Gastroesophageal sphincter (tissue), 3 donors: Measurements from ENCODE around the gene NEURL1.

Source experiments
- EP300 ChIP-seq: sonication (generic); formaldehyde crosslinking; IDR thresholded peaks from one replicate; pipeline ENCODE4 v1.6.1; 2017; ENCODE audit warnings: antibody characterized with exemption, mild to moderate bottlenecking
- POLR2A ChIP-seq, 2 donors: fragments of 450-650 bp; IDR thresholded peaks; one replicate each; pipeline ENCODE4 v1.6.1; 2017; ENCODE audit warnings: antibody characterized with exemption in 2 of 2, mild to moderate bottlenecking in 2 of 2, moderate library complexity in 1 of 2
- POLR2AphosphoS5 ChIP-seq: sonication (generic); formaldehyde crosslinking; IDR thresholded peaks from one replicate; pipeline ENCODE4 v1.6.1; 2017; ENCODE audit warnings: antibody characterized with exemption
- TF ChIP-seq, protein P1 (sequence below), 4 experiments: fragments of 200-600 bp in 2 of 4; fragments of 450-650 bp in 2 of 4; sonication (generic) in 1 of 4; IDR thresholded peaks; one replicate each; pipeline ENCODE4 v1.5.1; 2017 to 2019; ENCODE audit warnings: antibody characterized with exemption in 4 of 4, mild to moderate bottlenecking in 2 of 4, moderate library complexity in 2 of 4

DNA sequence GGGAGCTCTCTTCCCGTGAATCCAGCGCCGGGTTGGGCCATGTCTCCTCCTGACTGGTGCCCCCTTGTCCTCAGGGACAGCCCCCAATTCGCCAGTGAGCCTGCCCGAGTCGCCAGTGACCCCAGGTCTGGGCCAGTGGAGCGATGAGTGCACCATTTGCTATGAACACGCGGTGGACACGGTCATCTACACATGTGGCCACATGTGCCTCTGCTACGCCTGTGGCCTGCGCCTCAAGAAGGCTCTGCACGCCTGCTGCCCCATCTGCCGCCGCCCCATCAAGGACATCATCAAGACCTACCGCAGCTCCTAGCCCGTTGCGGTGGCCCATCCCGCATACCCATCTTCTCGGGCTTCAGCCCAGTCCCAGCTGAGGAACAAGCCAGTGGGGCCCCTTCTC is 96.6 kb downstream of the NEURL1 start:
- TF ChIP-seq POLR2A (IDR thresholded peaks at IDR 0.05) (no peak), POLR2AphosphoS5 (no peak), EP300 (no peak)
- TF ChIP-seq, protein P1, sequence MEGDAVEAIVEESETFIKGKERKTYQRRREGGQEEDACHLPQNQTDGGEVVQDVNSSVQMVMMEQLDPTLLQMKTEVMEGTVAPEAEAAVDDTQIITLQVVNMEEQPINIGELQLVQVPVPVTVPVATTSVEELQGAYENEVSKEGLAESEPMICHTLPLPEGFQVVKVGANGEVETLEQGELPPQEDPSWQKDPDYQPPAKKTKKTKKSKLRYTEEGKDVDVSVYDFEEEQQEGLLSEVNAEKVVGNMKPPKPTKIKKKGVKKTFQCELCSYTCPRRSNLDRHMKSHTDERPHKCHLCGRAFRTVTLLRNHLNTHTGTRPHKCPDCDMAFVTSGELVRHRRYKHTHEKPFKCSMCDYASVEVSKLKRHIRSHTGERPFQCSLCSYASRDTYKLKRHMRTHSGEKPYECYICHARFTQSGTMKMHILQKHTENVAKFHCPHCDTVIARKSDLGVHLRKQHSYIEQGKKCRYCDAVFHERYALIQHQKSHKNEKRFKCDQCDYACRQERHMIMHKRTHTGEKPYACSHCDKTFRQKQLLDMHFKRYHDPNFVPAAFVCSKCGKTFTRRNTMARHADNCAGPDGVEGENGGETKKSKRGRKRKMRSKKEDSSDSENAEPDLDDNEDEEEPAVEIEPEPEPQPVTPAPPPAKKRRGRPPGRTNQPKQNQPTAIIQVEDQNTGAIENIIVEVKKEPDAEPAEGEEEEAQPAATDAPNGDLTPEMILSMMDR (IDR thresholded peaks at IDR 0.05) = no peak
